Lower leg skin (tissue), 4 donors: Measurements from ENCODE around the gene TUBAL3. TPM values are rescaled to one million over a fixed set of nuclear protein-coding genes. Genes with fewer than 3 reads are reported as not detected.

Experiments
- DNase-seq, 2 donors: peaks; one replicate each; pipeline ENCODE4 v3.0.0-alpha.2; 2019; ENCODE audit warnings: low spot score in 2 of 2
- H3K4me3 ChIP-seq: fragments of 200-600 bp; sonication (generic); 2 replicates; pipeline ENCODE4 v1.5.1; 2017; ENCODE audit warnings: mild to moderate bottlenecking, low read depth; ENCODE audit not compliant: poor library complexity, severe bottlenecking
- CTCF ChIP-seq, 3 donors: fragments of 450-650 bp; IDR thresholded peaks; one replicate each; pipeline ENCODE4 v1.5.1; 2016; ENCODE audit warnings: antibody characterized with exemption in 3 of 3, mild to moderate bottlenecking in 3 of 3, moderate library complexity in 2 of 3
- POLR2A ChIP-seq, 2 donors: fragments of 450-650 bp; IDR thresholded peaks; one replicate each; pipeline ENCODE4 v1.6.1; 2016 to 2017; ENCODE audit warnings: antibody characterized with exemption in 2 of 2, mild to moderate bottlenecking in 1 of 2, moderate library complexity in 1 of 2
- WGBS, 2 donors: methylation state at CpG; one replicate each; pipeline ENCODE4 v1.1.5; 2018; 5-methylcytosine and 5-hydroxymethylcytosine counted together
- intact Hi-C: fragments of 100-400 bp; cut with DNase I; formaldehyde crosslinking; loops from one replicate; pipeline ENCODE4 v1.15.0; 2023; ENCODE audit warnings: low total_unique reads
- total RNA-seq, 4 donors: library from RNA; depleted of rRNA; stranded (reverse); fragments of >200 nt; gene quantifications; one replicate each; pipeline ENCODE4 v1.1.0, GENCODE V29; 2016

TUBAL3 gene
- total RNA-seq, 4 donors from 2014 or later, result 0.93 to 1.0 TPM; not detected in 2

- no peak within 1 kb of the TSS for H3K4me3 ChIP-seq
Observed at GRCh38 chr10:5364890-5365338, 39.7 kb downstream of the TUBAL3 start, which contains the start of gene UCN3. UCN3 (plus strand) TSS chr10:5364966; CDS start chr10:5373721, 8,755 bp downstream.

GRCh38 chr10:5364374-5364773 is 40.3 kb downstream of the TUBAL3 start:
- WGBS, 2 donors, result 80 to 85% methylated on average over 11 of the region's 11 CpGs
- no peak overlapping the region for H3K4me3 ChIP-seq
- TF ChIP-seq POLR2A (IDR thresholded peaks at IDR 0.05) (no peak), CTCF (IDR thresholded peaks at IDR 0.05) (no peak)
- intact Hi-C loops, result no loop called here
- DNase-seq, result no peak

More at GRCh38 chr10:5364890-5365338, 39.7 kb downstream of the TUBAL3 start, which contains the start of gene UCN3:
- intact Hi-C loops, result no loop called here
- WGBS, 2 donors, result 65 to 72% methylated on average over 21 of the region's 21 CpGs
- no peak for DNase-seq
- TF ChIP-seq CTCF (IDR thresholded peaks at IDR 0.05) (no peak), POLR2A (IDR thresholded peaks at IDR 0.05) (no peak)

DNA sequence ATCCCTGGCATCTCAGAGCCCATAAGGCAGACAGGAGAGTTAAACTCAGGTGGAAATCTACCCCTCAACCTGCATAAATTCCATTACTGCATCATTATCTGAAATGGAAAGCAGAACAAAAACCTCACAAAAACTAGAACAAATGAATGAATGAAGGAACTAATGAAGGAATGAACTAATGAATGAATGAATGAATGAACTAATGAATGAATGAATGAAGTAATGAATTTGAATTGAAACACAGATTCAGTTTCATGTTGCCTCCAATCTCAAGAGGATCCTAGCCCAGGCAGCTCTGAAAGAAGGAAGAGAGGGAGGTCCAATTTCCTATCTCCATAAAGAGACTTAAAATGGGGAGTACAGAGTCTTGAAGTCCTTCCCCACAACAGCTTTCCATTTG is 41.8 kb downstream of the TUBAL3 start:
- no peak for TF ChIP-seq POLR2A (IDR thresholded peaks at IDR 0.05)
- TF ChIP-seq CTCF (IDR thresholded peaks at IDR 0.05), result no peak
- DNase-seq, result no peak
- intact Hi-C loops, result no loop called here
- no peak overlapping the region for H3K4me3 ChIP-seq

DNA sequence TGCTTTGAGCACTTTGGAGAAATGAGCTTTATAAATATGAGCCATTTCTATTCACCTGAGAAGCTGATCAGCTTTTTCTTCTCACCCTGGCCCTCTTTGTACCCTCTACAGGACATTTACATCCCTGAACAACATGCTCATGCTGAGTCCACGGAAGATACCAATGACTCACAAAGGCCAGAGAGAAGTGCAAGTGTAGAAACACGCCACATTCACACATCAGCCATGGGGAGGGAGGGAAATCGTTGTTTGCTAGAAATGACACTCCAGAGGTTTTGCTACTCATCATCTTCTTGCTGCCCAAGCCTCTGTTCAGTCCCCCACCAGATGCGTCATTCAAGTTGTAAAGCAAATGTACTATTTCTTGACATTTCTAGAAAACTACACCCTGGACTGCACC is 42.7 kb downstream of the TUBAL3 start:
- no peak for DNase-seq
- H3K4me3 ChIP-seq, result no peak overlapping the region
- WGBS, 2 donors, result 85 to 91% methylated on average over 4 of the region's 4 CpGs
- TF ChIP-seq POLR2A (IDR thresholded peaks at IDR 0.05) (no peak), CTCF (IDR thresholded peaks at IDR 0.05) (no peak)
- intact Hi-C loops, result no loop called here

- intact Hi-C loops, result no loop called here
- 67 to 68% methylated on average over 7 of the region's 7 CpGs for WGBS, 2 donors
Observed at GRCh38 chr10:5360318-5360915, 44.2 kb downstream of the TUBAL3 start.

More at GRCh38 chr10:5360318-5360915, 44.2 kb downstream of the TUBAL3 start:
- DNase-seq, result no peak
- TF ChIP-seq POLR2A (IDR thresholded peaks at IDR 0.05) (no peak), CTCF (IDR thresholded peaks at IDR 0.05) (no peak)
- no peak overlapping the region for H3K4me3 ChIP-seq
